GM18951 (cell line): Measurements from ENCODE around the gene HEXIM1.

Source experiments
- POLR2A ChIP-seq: IDR thresholded peaks from 4 replicates; pipeline ENCODE4 v1.6.1; 2011; ENCODE audit warnings: mild to moderate bottlenecking; ENCODE audit not compliant: insufficient read length, insufficient read depth; ENCODE audit errors: extremely low read depth
- in situ Hi-C: fragments of 300-500 bp; cut with MboI; formaldehyde crosslinking; loops from one replicate; pipeline ENCODE4 v1.12.0; 2022; ENCODE audit warnings: low sequenced_read_pairs, mixed read lengths, inconsistent platforms; ENCODE audit not compliant: unreplicated experiment

Gene HEXIM1

GRCh38 chr17:45108051-45108450, 40.2 kb upstream of the HEXIM1 start:
- in situ Hi-C loops = no loop called here
- TF ChIP-seq POLR2A = no peak

GRCh38 chr17:45108595-45109521, 39.4 kb upstream of the HEXIM1 start:
- in situ Hi-C loops = no loop called here
- no peak for TF ChIP-seq POLR2A

GRCh38 chr17:45110676-45111611, 37.3 kb upstream of the HEXIM1 start:
- in situ Hi-C loops = no loop called here

GRCh38 chr17:45111850-45112249, 36.4 kb upstream of the HEXIM1 start:
- TF ChIP-seq POLR2A = no peak
- in situ Hi-C loops = no loop called here

More at GRCh38 chr17:45110676-45111611, 37.3 kb upstream of the HEXIM1 start:
- TF ChIP-seq POLR2A = no peak

DNA sequence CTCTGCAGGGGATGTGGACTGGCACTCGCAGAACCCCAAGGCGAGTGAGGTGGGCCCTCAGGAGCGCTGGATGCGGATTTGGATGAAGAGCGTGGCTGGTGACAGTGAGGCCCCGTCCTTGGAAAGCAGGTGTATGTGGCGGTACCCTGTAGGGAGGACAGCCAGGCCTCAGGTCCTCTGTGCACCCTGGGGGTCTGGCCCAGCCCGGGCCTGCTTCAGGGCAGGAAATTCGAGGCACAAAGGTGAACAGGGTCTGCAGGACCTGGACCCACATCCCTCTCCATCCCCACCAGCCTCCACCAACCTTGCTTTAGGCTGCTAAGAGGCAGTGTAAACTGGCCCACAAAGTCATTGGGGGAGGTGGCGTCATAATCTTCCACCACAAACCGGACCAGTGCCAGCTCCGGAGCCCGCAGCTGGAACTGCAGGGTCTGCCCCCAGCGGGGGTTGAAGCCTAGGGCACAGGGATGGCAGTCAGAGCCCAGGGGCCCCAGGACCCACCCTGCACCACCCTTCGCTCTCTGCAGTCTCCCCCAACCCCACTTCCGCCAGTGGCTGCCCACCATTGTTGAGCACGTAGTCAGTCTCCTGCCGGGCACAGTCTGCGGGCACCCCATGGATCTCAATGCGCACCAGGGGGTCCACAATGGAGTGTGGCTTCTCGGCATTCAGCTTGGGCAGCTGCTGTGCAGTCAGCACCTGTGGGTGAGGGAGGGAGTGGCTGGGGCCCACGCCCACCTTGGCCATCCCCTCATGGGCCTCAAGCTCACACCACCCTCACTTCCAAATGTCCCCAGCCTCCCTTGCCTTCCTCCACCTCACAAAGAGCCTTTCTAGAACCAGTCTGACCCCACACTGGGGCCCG, 35.5 kb upstream of the HEXIM1 start:
- in situ Hi-C loops = no loop called here
- no peak for TF ChIP-seq POLR2A

GRCh38 chr17:45113424-45113754, 34.9 kb upstream of the HEXIM1 start:
- no peak for TF ChIP-seq POLR2A
- in situ Hi-C loops = no loop called here

DNA sequence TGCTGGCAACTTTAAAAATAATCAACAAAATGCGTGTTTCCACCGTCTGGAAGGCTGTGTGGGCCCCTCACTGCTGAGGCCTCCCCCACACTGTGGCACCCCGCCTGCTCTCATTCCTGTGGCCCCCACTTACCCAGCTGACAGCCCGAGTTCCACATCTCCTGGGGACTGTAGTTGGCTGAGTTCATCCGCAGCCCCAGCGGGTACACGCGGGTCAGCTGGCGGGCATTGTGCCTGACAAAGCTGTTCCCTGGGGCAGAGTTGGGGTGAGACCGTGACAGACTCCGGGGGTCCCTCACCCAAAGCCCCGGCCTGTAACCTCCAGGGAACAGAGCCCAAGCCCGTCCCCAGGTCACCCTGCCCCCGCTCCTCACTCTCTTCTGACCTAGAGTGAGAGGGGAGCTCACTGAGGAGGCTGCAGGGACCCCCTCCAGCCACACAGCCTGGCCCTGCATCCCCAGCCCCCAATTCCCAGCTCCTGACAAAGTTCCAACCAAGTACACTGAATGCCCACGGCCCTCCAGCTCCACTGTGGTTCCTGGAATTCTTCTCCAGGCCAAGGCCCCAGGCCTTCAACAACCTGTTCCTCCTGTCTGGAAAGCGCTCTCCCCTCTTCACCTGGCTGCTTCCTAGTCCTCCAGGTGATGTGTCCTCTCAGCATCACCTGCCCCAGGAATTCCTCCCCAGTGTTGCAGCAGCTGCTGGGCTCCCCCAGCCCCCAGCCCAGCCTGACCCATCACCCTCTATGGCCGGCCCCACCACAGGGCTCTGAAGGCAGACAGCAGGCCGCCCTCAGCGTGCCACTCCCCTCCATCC, 34.0 kb upstream of the HEXIM1 start:
- TF ChIP-seq POLR2A = no peak
- in situ Hi-C loops = no loop called here

DNA sequence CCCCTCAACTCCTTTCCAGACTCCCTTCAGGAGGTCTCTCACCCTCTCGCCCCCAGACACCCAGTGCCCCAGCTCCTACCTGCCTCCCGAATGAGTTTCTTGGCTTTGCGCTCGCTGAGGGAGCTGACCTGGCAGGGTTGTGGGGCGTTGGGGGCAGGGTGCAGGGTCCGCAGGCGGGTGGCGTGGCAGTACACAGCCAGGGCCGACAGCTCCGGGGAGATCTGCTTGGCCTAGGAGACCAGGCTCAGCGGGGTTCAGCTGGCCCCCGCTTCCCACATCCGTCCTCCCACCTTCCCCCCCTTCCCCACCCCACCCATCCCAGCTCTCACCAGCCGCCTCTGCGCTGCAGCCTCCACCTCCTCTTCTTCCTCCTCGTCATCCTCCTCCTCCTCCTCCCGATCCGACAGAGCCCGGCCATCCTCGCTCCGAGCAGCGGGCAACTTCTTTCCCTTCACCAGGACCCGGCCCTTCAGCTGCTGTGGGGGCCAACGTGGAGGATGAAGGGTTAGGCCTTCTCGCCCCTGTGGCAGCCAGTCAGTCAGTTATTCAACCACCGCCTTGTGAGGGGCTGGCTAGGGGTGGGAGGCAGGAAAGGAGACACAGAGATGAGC, 33.2 kb upstream of the HEXIM1 start:
- no peak for TF ChIP-seq POLR2A
- in situ Hi-C loops = no loop called here

DNA sequence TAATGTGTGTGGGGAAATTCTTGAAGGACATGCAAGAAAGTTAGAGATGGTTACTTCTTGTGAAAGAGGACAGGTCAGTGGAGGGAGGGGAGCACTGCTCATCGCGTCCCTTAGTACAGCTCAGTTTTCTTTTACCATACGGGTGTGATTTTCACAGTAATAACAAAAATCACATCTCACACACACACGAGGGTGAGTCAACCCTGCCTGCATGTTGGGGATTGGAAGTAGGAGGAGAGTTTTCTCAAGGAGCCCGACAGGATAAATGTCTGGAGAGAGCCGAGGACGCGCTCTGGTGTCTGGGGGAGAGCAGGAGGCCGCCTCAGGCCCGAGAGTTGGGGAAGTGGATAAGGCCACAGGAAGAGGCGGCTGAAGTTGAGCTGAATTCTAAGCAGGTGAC, 32.4 kb upstream of the HEXIM1 start:
- no peak for TF ChIP-seq POLR2A
- in situ Hi-C loops = no loop called here

DNA sequence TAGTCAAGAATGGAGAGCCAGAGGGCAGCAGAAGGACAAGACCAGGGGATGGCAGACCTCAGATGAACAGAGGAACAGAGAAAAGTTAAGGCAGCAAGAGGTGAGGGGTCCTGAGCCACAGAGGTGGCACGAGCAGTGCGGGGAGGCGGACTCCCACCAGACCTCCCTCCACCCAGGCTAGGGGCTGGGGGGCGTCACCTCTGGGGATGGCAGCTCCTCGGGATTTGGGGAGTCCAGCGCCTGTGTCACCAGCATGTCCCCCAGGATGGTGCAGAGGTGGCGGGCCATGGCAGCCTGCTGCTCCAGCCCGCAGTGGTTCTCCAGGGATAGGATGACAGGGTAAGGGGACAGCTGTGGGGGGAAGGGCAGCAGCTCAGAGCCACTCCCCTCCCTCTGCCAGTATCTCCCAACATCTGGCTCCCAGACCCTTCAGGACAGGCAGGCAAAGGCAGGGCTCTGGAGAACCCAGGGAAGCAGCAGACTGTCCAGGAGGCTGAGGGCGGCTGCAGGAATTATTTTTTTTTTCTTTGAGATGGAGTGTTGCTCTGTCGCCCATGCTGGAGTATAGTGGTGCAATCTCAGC, 31.8 kb upstream of the HEXIM1 start:
- in situ Hi-C loops = no loop called here
- no peak for TF ChIP-seq POLR2A

DNA sequence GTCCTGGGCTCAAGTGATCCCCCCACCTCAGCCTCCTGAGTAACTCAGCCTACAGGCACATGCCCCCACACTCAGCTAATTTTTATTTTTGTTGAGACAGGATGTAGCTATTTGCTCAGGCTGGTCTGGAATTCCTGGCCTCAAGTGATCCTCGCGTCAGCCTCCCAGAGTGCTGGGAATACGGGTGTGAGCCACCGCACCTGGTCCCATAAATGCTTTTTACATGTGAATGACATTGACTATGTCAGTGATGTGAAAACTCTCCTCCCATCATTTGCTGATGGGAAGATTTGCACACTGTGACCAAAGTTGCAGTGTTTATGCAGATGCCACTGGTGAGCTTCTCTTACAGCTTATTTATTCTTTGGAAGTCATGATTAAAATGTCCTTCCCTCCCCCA, 30.9 kb upstream of the HEXIM1 start:
- TF ChIP-seq POLR2A = no peak
- in situ Hi-C loops = no loop called here
